ENCODE results near the gene AGBL3. TPM values are rescaled to one million over a fixed set of nuclear protein-coding genes. Genes with fewer than 3 reads are reported as not detected.
A peak's percentile ranks its signal among the peaks of the same experiment; 100 is the strongest.
"Not testable (repeated sequence)": the region's sequence is repeated elsewhere in the genome, so short reads cannot be mapped to it uniquely, and the experiment has no call there.

Gene AGBL3
- polyA plus RNA-seq, 2 donors = 0.55 to 0.62 TPM

DNA sequence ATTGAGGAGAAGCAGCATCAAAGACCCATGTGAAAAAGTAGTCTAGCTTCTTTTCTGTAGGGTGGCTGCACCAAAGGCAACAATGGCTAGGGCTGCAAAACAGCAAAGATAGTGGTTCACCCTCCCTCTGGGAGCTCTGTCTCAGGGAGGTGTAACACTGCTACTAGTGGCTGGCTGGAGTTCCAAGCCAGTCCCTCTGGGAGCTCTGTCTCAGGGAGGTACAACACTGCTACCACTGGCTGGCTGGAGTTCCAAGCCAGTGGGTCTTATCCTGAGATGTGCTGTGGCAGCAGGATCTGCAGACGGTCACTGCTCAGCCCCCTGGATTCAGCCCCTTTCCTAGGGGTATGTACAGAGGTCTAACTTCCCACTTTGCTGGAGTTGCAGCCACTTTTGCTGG lies 123.7 kb downstream of the AGBL3 start:
- no peak overlapping the region for H3K4me3 ChIP-seq (ENCODE audit: low read depth in 1 of 2, low read length in 2 of 2)
- no peaks in the 10 kb centered on the region for H3K27me3 ChIP-seq (ENCODE audit: control insufficient read depth in 1 of 2, insufficient read depth in 2 of 2, low read length in 2 of 2)
- WGBS, 2 donors = 93 to 95% methylated on average over 1 of the region's 1 CpG
- no peaks in the 10 kb centered on the region for H3K9me3 ChIP-seq (ENCODE audit: control insufficient read depth in 2 of 2, insufficient read depth in 1 of 2, low read depth in 1 of 2, low read length in 1 of 2)
- no peak overlapping the region for H3K27ac ChIP-seq (ENCODE audit: low read depth in 2 of 2, low read length in 1 of 2)
- no peaks in the 10 kb centered on the region for H3K36me3 ChIP-seq (ENCODE audit: control insufficient read depth in 2 of 2, insufficient read depth in 2 of 2, low read length in 1 of 2)
- H3K4me1 ChIP-seq (ENCODE audit: control insufficient read depth in 2 of 2, insufficient read depth in 2 of 2, low read length in 1 of 2) = no peaks in the 10 kb centered on the region

DNA sequence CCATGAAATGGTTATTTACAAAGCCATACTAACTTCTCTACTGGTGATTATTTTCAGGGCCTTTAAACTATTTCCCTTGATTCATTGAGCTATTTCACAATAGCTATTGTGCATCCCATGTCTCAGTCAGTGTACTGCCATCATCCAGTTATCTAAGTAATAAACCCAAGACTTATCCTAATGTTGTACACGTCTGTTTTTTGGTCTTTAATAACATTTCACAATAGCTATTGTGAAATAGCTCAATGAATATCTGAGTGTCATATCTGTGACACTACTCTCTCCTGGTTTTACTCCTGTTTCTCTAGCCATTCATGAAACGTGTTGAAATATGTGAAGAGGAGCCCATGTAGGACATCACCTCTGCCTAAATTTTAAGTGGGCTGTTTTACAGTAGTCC lies 125.1 kb downstream of the AGBL3 start:
- Histone ChIP-seq H3K27ac (ENCODE audit: low read depth in 2 of 2, low read length in 1 of 2) (no peak overlapping the region), H3K36me3 (ENCODE audit: control insufficient read depth in 2 of 2, insufficient read depth in 2 of 2, low read length in 1 of 2) (no peaks in the 10 kb centered on the region), H3K4me3 (ENCODE audit: low read depth in 1 of 2, low read length in 2 of 2) (no peak overlapping the region), H3K4me1 (ENCODE audit: control insufficient read depth in 2 of 2, insufficient read depth in 2 of 2, low read length in 1 of 2) (no peaks in the 10 kb centered on the region), H3K9me3 (ENCODE audit: control insufficient read depth in 2 of 2, insufficient read depth in 1 of 2, low read depth in 1 of 2, low read length in 1 of 2) (no peaks in the 10 kb centered on the region), H3K27me3 (ENCODE audit: control insufficient read depth in 1 of 2, insufficient read depth in 2 of 2, low read length in 2 of 2) (no peaks in the 10 kb centered on the region)
- WGBS, 2 donors = 62 to 72% methylated on average over 2 of the region's 2 CpGs

DNA sequence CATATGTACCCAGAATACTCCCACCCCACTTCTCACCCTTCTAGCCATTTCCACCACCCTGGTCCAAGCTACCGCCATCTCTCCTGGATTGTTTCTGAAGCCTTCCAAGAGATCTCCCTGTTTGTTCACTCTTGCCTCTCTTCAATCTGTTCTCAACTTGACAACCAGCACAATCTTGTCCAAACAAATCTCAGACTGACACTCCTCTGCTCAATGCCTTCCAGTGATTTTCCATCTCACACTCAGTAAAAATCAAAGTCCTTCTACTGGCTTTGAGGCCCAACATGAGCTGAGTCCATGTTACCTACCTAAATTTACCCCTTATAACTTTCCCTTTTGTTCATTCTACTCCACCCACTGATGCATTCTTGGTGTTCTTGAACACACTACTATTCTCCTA lies 128.3 kb downstream of the AGBL3 start:
- Histone ChIP-seq H3K4me1 (ENCODE audit: control insufficient read depth in 2 of 2, insufficient read depth in 2 of 2, low read length in 1 of 2) (no peaks in the 10 kb centered on the region), H3K36me3 (ENCODE audit: control insufficient read depth in 2 of 2, insufficient read depth in 2 of 2, low read length in 1 of 2) (no peaks in the 10 kb centered on the region), H3K4me3 (ENCODE audit: low read depth in 1 of 2, low read length in 2 of 2) (no peak overlapping the region), H3K27ac (ENCODE audit: low read depth in 2 of 2, low read length in 1 of 2) (no peak overlapping the region), H3K9me3 (ENCODE audit: control insufficient read depth in 2 of 2, insufficient read depth in 1 of 2, low read depth in 1 of 2, low read length in 1 of 2) (no peaks in the 10 kb centered on the region), H3K27me3 (ENCODE audit: control insufficient read depth in 1 of 2, insufficient read depth in 2 of 2, low read length in 2 of 2) (no peaks in the 10 kb centered on the region)
- 94 to 100% methylated on average over 1 of the region's 1 CpG for WGBS, 2 donors

DNA sequence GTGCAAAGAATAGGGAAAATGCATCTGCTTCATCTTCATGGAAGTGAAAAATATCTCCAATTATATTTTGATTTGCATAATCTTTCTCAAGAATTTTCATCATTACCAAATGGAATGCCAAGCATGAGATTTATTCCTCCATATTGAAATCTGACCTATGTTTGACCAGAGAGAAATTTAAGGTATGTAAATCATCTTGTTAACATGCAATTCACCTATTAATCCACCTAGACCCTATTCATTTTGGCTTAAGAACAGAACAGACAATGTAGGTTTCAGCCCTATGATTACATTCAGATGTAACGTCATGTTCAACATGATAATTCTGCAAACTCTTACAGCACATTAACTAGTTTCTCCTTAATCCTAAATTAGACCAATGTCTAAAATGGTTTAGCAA lies 130.8 kb downstream of the AGBL3 start:
- no peaks in the 10 kb centered on the region for H3K36me3 ChIP-seq (ENCODE audit: control insufficient read depth in 2 of 2, insufficient read depth in 2 of 2, low read length in 1 of 2)
- H3K4me3 ChIP-seq (ENCODE audit: low read depth in 1 of 2, low read length in 2 of 2) = no peak overlapping the region
- 91 to 92% methylated on average over 1 of the region's 1 CpG for WGBS, 2 donors
- no peak overlapping the region for H3K27ac ChIP-seq (ENCODE audit: low read depth in 2 of 2, low read length in 1 of 2)
- no peaks in the 10 kb centered on the region for H3K9me3 ChIP-seq (ENCODE audit: control insufficient read depth in 2 of 2, insufficient read depth in 1 of 2, low read depth in 1 of 2, low read length in 1 of 2)
- no peaks in the 10 kb centered on the region for H3K4me1 ChIP-seq (ENCODE audit: control insufficient read depth in 2 of 2, insufficient read depth in 2 of 2, low read length in 1 of 2)
- no peaks in the 10 kb centered on the region for H3K27me3 ChIP-seq (ENCODE audit: control insufficient read depth in 1 of 2, insufficient read depth in 2 of 2, low read length in 2 of 2)

DNA sequence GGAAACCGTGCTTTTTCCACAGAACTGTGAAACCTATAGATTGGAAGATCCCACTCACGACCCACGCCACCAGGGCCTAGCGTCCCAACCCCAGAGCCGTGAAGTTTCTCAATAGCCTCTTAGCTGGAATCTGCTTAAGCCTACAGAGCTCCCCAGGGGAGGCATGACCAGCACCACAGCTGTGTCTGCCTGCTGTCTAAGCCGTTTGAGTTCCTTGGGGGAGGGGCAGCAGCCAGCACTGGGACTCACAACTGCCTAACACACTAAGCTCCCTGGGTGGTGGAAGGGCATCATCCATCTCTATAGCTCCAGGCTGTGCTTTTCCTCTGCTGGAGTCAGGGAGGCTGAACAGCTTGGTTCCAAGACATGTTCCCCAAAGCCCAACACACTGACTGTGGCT lies 135.6 kb downstream of the AGBL3 start:
- no peaks in the 10 kb centered on the region for H3K36me3 ChIP-seq (ENCODE audit: control insufficient read depth in 2 of 2, insufficient read depth in 2 of 2, low read length in 1 of 2)
- H3K4me3 ChIP-seq (ENCODE audit: low read depth in 1 of 2, low read length in 2 of 2) = no peak overlapping the region
- H3K27me3 ChIP-seq (ENCODE audit: control insufficient read depth in 1 of 2, insufficient read depth in 2 of 2, low read length in 2 of 2) = no peaks in the 10 kb centered on the region
- no peaks in the 10 kb centered on the region for H3K4me1 ChIP-seq (ENCODE audit: control insufficient read depth in 2 of 2, insufficient read depth in 2 of 2, low read length in 1 of 2)
- H3K9me3 ChIP-seq (ENCODE audit: control insufficient read depth in 2 of 2, insufficient read depth in 1 of 2, low read depth in 1 of 2, low read length in 1 of 2) = no peaks in the 10 kb centered on the region
- WGBS, 2 donors = 76 to 83% methylated on average over 6 of the region's 6 CpGs
- no peak overlapping the region for H3K27ac ChIP-seq (ENCODE audit: low read depth in 2 of 2, low read length in 1 of 2)

DNA sequence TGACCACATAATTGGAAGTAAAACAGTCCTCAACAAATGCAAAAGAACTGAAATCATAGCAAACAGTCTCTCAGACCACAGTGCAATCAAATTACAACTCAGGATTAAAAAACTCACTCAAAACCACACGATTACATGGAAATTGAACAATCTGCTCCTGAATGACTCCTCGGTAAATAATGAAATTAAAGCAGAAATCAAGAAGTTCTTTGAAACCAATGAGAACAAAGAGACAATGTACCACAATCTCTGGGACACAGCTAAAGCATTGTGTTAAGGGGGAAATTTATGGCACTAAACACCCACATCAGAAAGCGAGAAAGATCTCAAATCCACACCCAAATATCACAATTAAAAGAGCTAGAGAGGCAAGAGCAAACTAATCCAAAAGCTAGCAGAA lies 138.3 kb downstream of the AGBL3 start:
- H3K27ac ChIP-seq (ENCODE audit: low read depth in 2 of 2, low read length in 1 of 2); H3K4me1 ChIP-seq (ENCODE audit: control insufficient read depth in 2 of 2, insufficient read depth in 2 of 2, low read length in 1 of 2); H3K4me3 ChIP-seq (ENCODE audit: low read depth in 1 of 2, low read length in 2 of 2); H3K27me3 ChIP-seq (ENCODE audit: control insufficient read depth in 1 of 2, insufficient read depth in 2 of 2, low read length in 2 of 2); H3K36me3 ChIP-seq (ENCODE audit: control insufficient read depth in 2 of 2, insufficient read depth in 2 of 2, low read length in 1 of 2); H3K9me3 ChIP-seq (ENCODE audit: control insufficient read depth in 2 of 2, insufficient read depth in 1 of 2, low read depth in 1 of 2, low read length in 1 of 2): not testable (repeated sequence)
- WGBS, 2 donors = 83 to 86% methylated on average over 3 of the region's 3 CpGs

DNA sequence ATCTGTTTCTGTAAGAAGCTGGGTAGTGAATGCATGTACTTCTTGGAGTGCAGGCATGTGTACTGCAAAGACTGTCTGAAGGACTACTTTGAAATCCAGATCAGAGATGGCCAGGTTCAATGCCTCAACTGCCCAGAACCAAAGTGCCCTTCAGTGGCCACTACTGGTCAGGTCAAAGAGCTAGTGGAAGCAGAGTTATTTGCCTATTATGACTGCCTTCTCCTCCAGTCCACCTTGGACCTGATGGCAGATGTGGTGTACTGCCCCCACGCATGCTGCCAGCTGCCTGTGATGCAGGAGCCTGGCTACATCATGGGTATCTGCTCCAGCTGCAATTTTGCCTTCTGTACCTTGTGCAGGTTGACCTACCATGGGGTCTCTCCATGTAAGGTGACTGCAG lies 142.6 kb downstream of the AGBL3 start:
- no peaks in the 10 kb centered on the region for H3K4me1 ChIP-seq (ENCODE audit: control insufficient read depth in 2 of 2, insufficient read depth in 2 of 2, low read length in 1 of 2)
- H3K27me3 ChIP-seq (ENCODE audit: control insufficient read depth in 1 of 2, insufficient read depth in 2 of 2, low read length in 2 of 2) = no peaks in the 10 kb centered on the region
- no peaks in the 10 kb centered on the region for H3K36me3 ChIP-seq (ENCODE audit: control insufficient read depth in 2 of 2, insufficient read depth in 2 of 2, low read length in 1 of 2)
- 88 to 100% methylated on average over 1 of the region's 1 CpG for WGBS, 2 donors
- H3K27ac ChIP-seq (ENCODE audit: low read depth in 2 of 2, low read length in 1 of 2) = no peak overlapping the region
- no peak overlapping the region for H3K4me3 ChIP-seq (ENCODE audit: low read depth in 1 of 2, low read length in 2 of 2)
- no peaks in the 10 kb centered on the region for H3K9me3 ChIP-seq (ENCODE audit: control insufficient read depth in 2 of 2, insufficient read depth in 1 of 2, low read depth in 1 of 2, low read length in 1 of 2)

DNA sequence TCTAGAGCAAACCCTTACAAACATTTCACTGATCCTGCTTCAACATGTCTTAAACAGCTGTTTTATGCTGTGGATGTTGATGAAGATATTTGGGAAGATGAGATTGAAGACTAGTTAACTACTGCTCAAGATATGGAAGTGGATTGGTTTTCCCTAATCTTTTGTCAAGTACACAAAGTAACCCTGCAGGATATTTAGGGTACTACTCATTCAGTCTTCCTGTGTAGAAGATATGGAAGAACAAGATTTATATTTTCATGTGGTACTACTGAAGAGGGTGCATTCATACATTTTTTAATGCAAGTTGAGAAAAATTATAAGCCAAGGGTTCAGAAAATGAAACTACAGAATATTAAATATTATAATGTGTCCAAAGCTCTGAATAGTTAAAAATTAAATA lies 143.3 kb downstream of the AGBL3 start:
- Histone ChIP-seq H3K36me3 (ENCODE audit: control insufficient read depth in 2 of 2, insufficient read depth in 2 of 2, low read length in 1 of 2) (no peaks in the 10 kb centered on the region), H3K4me1 (ENCODE audit: control insufficient read depth in 2 of 2, insufficient read depth in 2 of 2, low read length in 1 of 2) (no peaks in the 10 kb centered on the region), H3K27me3 (ENCODE audit: control insufficient read depth in 1 of 2, insufficient read depth in 2 of 2, low read length in 2 of 2) (no peaks in the 10 kb centered on the region), H3K4me3 (ENCODE audit: low read depth in 1 of 2, low read length in 2 of 2) (no peak overlapping the region), H3K9me3 (ENCODE audit: control insufficient read depth in 2 of 2, insufficient read depth in 1 of 2, low read depth in 1 of 2, low read length in 1 of 2) (no peaks in the 10 kb centered on the region), H3K27ac (ENCODE audit: low read depth in 2 of 2, low read length in 1 of 2) (no peak overlapping the region)

DNA sequence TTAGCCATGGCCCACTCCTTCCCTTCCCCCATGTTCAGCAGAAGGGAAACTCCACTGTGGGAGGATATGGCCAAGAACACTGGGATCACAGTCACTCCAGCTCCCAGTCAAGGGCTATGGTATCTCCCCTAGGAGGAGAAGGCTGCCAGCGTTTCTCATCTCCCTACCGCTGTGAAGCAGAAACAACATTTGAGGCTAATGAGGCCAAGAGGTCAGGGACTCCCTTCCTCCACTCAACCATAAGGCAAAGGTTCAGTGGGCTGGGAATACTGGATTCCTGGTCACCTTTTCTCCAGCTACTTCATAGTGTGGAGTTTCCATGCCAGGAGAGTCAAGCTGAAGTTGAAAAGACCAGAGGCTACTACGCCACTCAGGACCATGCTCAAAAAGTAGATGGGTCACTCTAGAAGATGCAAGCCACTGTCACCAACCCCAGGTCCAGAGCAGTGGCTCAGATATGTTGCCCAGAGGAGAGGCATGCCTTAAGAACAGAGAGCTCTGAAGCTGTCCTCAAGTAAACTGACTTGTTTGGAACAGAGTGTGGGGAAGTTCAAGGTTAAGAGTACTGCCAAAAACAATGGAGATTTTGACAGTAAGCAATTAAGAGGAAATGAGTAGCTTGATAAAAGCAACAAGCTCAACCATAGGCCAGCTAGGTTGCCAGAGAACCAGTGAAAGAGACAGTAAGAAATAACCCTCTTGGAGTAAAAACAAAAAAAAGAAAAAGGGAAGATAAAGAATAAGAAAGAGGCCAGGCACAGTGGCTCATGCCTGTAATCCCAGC lies 157.8 kb downstream of the AGBL3 start:
- no peaks in the 10 kb centered on the region for H3K4me1 ChIP-seq (ENCODE audit: control insufficient read depth in 2 of 2, insufficient read depth in 2 of 2, low read length in 1 of 2)
- 81 to 90% methylated on average over 3 of the region's 3 CpGs for whole genome bisulfite sequencing, 2 donors
- H3K27ac ChIP-seq (ENCODE audit: low read depth in 2 of 2, low read length in 1 of 2) = no peak overlapping the region
- H3K4me3 ChIP-seq (ENCODE audit: low read depth in 1 of 2, low read length in 2 of 2) = no peak overlapping the region
- peaks cover 0 to 3% of the 10 kb centered on the region in 2 donors for H3K36me3 ChIP-seq (ENCODE audit: control insufficient read depth in 2 of 2, insufficient read depth in 2 of 2, low read length in 1 of 2)
- H3K27me3 ChIP-seq (ENCODE audit: control insufficient read depth in 1 of 2, insufficient read depth in 2 of 2, low read length in 2 of 2) = no peaks in the 10 kb centered on the region
- no peaks in the 10 kb centered on the region for H3K9me3 ChIP-seq (ENCODE audit: control insufficient read depth in 2 of 2, insufficient read depth in 1 of 2, low read depth in 1 of 2, low read length in 1 of 2)

DNA sequence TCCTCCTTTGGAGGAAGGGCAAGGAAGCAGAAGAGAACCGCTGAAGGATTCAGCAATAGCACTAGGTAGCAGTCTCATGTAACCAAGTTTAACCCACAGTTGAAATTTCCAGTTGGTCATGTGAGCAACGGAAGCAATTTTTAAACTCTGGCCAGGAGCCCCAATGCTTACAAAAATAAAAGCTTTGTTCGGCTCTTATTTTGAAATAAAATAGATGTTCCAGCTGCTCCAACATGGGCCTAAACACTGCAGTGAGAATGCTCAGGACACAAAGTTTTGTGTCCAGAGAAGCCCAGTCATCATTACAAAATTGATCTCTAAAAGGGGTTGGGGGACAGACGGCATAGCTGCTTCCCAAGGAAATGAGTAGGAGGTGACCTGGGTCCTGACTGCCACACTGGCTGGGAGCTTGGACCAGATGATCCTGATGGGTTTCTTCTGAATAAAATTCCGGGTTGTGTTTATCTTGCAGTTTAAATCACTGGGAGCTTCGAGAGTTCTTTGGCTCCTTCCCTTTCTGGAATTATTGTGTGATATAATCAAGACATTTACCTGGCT lies 161.1 kb downstream of the AGBL3 start:
- Histone ChIP-seq H3K36me3 (ENCODE audit: control insufficient read depth in 2 of 2, insufficient read depth in 2 of 2, low read length in 1 of 2) (peaks cover 0 to 3% of the 10 kb centered on the region in 2 donors), H3K9me3 (ENCODE audit: control insufficient read depth in 2 of 2, insufficient read depth in 1 of 2, low read depth in 1 of 2, low read length in 1 of 2) (no peaks in the 10 kb centered on the region), H3K4me1 (ENCODE audit: control insufficient read depth in 2 of 2, insufficient read depth in 2 of 2, low read length in 1 of 2) (no peaks in the 10 kb centered on the region), H3K27me3 (ENCODE audit: control insufficient read depth in 1 of 2, insufficient read depth in 2 of 2, low read length in 2 of 2) (no peaks in the 10 kb centered on the region), H3K27ac (ENCODE audit: low read depth in 2 of 2, low read length in 1 of 2) (peak overlapping the region; percentile 87 to 90), H3K4me3 (ENCODE audit: low read depth in 1 of 2, low read length in 2 of 2) (peak overlapping the region in 1 of 2 donors; percentile 49)
- 12 to 13% methylated on average over 6 of the region's 6 CpGs for WGBS, 2 donors

Data from esophagus (tissue), 2 donors.